NCI-H1694 treated with DMSO at 0.1 percent for 48 hours (cell line): ENCODE data around the gene GCK.
A peak's percentile ranks its signal among the peaks of the same experiment; 100 is the strongest.

Source experiments
- DNase-seq: peaks from one replicate; lab custom pipeline; 2025; lab: John Stamatoyannopoulos, UW

The GCK gene

DNA sequence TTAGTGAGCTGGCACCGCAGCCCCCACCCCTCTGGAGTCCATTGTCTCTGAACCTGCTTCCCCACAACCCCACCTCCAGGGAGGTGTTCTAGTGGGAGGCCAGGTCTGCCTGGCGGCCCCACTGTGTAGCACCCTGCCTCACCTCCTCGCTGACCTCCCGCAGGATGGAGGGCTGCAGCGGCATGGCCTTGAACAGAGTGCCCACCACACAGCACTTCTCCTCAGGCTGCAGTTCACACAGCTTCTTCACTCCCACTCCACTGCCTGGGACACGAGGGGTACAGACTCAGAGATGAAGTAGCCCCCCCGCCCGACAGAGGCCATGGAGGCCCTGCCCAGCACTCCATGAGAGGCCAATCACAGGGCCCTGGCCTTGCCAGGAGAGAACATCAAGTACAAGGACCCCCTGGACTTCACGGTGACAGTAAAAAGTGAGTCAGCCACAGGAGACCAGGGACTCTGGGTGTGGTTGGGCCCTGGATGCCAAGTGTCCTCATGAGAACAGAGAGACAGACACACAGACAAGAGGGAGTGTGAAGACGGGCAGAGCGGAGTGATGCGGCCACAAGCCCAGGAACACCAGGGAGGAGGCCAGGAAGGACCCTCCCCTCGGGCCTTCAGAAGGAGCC, 71.3 kb downstream of the GCK start:
- DNase-seq: no peak

DNA sequence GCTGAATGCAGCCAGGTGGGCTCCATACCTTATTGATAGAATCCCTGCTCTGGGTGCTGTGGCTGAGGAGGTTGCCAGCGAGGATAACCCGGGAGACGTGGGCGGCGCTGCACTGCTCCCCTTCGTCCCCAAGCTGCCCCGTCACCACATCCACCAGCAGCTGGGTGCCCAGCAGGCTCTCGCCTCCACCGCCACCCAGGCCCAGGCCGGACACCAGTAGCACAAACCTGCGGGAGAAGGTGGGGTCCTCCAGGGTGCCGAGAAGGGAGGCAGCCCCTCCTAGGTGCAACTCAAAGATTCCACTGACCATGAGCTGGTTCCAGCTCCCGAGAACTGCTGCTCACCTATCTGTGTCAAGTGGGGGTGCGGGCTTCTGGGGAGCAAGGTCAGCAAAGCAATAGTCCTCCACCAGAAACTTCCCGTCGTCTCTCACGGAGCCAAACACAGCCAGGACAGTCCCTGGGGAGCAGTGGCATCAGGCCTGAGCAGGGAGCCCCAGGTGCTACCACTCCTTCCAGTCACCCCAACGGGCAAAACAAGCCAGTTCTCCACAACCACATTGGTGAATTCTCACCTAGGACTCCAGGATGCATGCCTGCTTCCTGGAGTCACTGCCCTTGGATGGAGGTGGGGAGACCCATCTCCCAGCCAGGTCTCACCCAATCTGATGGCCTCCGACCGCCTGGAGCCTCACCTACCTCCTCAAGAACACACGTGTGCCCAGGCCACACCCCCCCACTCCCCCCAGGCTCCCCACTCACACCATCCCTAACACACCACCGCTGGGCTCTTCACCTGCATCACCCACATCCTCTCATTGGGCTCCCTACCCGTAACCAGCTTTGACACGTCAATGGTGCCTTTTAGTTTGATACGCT, 72.2 kb downstream of the GCK start:
- no peak for DNase-seq

DNA sequence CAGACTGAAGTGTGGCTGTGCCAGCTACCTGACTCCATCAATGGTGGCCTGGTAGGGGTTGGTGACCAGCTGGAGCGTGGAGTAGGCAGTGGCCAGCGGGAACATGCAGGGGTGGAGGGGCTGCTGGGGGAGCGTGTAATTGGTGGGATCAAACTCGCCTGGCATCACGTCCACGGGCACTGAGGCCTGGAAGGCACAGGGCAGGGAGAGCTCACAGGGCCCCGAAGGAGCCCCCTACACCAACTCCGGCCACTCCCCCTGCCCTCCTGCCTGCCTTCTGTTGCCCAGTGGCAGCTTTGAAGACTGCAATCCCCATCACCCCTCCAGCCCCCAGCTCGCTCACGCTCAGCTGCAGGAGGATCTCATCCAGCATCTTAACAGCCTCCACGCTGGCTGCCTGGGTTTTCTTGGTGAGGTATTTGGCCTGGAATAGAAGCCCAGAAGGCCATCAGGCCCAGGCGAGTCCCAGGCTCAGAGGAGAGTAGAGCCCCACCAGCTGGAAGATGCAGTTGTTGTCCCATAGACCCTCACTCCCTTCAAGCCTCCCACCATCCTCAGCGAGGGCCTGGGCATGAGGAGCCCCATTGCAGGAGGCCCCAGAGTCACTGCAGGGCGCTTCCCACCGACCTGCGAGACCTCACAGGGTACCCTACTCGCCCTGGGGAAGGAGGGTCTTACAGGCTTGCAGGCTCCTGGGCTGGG, 73.0 kb downstream of the GCK start:
- DNase-seq: no peak

DNA sequence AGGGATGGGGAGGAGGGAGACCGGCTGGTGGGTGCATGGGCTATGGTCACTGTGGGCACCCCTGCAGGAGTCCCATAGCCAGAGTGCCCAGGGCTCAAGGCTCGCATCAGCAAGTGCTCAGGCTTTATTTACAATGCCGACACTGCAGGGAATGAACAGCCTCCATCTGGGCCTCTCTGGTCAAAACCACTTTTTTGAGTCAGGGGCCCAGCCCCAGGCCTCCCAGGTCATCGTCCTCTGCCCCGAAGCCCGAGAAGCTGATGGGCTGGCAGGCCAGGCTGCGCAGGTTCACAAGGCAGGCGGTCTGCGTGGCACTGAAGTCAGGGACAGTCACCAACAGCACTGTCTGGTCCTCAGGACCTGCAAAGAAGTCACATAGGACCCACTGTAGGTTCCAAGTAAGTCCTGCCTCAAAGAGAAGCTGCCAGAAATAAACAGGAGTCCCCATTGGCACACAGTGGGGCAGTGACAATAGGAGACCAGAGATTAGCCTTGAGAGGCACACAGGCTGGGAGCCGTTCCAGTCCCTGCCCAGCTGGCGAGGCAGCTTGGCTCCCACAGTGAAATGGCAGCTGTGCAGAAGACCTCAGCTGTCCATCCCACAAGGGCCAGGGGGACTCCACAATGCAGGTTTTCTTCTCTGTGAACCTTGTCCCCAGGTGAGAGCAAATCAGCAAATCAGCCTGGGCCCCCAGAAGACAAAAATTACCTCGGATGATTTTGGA, 74.5 kb downstream of the GCK start:
- no peak for DNase-seq

DNA sequence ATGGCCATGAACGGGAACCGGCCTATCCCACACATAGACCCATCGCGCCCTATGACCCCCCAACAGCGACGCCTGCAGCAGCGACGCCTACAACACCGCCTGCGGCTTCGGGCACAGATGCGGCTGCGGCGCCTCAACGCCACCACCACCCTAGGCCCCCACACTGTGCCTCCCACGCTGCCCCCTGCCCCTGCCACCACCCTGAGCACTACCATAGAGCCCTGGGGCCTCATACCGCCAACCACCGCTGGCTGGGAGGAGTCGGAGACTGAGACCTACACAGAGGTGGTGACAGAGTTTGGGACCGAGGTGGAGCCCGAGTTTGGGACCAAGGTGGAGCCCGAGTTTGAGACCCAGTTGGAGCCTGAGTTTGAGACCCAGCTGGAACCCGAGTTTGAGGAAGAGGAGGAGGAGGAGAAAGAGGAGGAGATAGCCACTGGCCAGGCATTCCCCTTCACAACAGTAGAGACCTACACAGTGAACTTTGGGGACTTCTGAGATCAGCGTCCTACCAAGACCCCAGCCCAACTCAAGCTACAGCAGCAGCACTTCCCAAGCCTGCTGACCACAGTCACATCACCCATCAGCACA, 75.4 kb downstream of the GCK start:
- DNase-seq: no peak

DNA sequence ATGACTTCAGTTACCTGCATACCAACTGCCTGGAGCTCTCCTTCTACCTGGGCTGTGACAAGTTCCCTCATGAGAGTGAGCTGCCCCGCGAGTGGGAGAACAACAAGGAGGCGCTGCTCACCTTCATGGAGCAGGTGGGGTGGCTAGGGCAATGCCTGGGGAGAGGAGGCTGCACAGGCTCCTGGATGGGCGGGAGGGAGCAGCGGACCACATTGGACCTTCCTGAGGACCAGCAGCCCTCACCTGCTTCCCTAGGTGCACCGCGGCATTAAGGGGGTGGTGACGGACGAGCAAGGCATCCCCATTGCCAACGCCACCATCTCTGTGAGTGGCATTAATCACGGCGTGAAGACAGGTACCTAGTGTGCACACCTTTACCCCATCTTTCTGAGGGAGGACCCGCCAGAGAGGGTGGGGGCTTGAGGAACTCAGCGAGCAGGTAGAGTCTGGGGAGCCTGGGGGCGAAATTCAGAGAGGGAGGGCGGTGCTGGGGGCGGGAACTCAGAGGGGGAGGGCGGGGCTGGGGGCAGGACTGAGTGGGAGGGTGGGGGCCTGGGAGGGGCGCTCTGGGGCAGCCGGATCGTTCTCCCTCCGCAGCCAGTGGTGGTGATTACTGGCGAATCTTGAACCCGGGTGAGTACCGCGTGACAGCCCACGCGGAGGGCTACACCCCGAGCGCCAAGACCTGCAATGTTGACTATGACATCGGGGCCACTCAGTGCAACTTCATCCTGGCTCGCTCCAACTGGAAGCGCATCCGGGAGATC, 76.1 kb downstream of the GCK start:
- DNase-seq: no peak

DNA sequence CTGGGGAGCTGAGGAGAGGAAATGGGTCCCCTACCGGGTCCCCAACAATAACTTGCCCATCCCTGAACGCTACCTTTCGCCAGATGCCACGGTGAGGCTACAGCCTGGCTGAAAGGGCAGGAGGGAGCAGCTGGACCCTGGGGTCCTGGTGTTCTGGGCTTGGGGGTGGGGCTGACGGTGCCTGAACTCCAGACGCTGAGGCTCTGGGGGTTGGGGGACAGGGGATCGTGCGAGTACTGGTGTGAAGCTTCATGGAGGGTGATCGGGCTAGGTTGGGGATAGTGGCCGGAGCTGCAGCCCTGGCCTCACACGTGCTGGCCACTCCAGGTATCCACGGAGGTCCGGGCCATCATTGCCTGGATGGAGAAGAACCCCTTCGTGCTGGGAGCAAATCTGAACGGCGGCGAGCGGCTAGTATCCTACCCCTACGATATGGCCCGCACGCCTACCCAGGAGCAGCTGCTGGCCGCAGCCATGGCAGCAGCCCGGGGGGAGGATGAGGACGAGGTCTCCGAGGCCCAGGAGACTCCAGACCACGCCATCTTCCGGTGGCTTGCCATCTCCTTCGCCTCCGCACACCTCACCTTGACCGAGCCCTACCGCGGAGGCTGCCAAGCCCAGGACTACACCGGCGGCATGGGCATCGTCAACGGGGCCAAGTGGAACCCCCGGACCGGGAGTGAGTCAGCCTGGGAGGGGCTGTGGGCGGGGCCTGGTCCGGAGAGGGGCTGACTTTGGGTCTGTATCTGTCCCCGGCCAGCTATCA, 76.8 kb downstream of the GCK start:
- no peak for DNase-seq

DNA sequence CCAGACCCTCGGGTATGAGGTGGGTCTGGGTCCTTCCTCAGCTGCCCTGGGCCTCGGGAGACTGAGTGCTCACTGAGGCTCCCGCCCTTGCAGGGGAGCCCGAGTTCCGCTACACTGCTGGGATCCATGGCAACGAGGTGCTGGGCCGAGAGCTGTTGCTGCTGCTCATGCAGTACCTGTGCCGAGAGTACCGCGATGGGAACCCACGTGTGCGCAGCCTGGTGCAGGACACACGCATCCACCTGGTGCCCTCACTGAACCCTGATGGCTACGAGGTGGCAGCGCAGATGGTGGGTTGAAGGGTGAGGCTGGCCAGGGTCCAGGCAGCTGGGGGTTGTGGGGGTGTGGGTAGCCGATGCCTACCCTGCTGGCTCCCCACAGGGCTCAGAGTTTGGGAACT, 77.5 kb downstream of the GCK start:
- no peak for DNase-seq

DNA sequence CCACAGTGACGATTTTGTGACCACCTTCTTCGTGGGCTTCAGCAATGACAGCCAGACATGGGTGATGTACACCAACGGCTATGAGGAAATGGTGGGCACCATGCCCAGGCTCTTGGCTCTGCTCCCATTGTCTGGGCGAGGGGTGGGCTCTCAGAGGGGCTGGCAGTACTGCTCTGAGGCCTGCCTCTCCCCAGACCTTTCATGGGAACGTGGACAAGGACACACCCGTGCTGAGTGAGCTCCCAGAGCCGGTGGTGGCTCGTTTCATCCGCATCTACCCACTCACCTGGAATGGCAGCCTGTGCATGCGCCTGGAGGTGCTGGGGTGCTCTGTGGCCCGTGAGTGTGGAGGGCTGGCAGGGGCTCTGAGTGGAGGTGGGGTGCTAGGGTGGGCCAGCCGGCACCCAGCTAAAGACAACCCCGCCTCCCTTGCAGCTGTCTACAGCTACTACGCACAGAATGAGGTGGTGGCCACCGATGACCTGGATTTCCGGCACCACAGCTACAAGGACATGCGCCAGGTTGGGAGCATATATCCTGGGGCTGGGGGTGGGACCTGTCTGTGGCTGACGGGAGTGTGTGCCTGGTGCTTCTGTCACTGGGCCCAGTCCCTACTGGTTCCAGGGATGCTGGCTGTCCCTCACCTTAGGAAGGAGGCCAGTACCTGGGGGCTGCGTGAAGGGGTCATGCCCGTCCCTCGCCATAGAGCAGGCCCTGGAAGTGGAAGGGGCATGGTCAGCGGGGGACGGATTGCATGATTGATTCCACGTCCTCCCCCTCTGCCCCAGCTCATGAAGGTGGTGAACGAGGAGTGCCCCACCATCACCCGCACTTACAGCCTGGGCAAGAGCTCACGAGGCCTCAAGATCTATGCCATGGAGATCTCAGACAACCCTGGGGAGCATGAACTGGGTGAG, 78.3 kb downstream of the GCK start:
- peak; percentile 35 for DNase-seq

DNA sequence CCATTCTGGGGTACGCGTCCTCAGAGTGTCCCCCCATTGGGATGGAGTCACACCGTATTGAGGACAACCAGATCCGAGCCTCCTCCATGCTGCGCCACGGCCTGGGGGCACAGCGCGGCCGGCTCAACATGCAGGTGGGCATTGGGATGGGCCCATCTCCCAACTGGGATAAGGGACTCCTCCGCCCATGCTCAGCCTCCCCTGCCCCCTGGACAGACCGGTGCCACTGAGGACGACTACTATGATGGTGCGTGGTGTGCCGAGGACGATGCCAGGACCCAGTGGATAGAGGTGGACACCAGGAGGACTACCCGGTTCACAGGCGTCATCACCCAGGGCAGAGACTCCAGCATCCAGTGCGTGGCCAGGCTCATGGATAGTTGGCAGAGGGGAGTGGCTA, 79.2 kb downstream of the GCK start:
- no peak for DNase-seq

DNA sequence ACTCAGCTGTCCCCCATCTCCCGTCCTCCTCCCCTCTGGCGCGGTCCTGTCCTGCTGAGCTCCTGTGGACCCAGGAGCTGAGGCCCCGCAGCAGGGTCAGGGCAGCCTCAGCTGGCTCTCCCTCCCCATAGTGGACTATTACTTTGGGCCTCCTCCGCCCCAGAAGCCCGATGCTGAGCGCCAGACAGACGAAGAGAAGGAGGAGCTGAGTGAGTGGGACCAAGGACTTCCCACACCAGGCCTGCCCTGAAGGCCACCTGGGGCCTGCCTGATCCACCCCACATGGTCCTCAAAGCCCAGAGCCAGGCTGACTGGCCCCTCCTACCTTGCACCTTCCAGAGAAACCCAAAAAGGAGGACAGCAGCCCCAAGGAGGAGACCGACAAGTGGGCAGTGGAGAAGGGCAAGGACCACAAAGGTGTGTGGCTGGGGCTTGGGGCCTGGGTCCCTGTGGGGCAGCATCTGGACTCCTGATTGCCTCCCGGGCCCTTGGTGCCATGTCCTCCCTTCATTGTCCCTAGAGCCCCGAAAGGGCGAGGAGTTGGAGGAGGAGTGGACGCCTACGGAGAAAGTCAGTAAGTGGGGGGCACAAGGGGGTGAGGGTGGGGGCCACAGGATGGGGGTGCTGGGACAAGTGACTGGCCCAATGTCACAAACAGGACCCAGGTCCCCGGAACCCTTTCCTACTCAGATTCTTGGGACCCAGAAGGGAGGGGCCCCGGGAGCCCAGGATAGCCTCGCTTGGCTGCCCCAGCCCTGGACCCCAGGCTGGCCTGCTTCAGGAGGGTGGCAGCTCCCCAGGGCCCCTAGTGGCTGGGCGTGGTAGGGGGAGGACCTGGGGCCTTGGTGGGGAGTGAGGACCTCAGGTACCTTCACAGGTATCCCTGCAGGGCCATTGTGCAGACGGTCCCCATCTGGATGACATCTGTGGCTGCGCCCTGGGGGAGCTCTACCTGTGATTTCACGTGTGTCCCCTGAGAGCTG, 80.2 kb downstream of the GCK start:
- DNase-seq: no peak

DNA sequence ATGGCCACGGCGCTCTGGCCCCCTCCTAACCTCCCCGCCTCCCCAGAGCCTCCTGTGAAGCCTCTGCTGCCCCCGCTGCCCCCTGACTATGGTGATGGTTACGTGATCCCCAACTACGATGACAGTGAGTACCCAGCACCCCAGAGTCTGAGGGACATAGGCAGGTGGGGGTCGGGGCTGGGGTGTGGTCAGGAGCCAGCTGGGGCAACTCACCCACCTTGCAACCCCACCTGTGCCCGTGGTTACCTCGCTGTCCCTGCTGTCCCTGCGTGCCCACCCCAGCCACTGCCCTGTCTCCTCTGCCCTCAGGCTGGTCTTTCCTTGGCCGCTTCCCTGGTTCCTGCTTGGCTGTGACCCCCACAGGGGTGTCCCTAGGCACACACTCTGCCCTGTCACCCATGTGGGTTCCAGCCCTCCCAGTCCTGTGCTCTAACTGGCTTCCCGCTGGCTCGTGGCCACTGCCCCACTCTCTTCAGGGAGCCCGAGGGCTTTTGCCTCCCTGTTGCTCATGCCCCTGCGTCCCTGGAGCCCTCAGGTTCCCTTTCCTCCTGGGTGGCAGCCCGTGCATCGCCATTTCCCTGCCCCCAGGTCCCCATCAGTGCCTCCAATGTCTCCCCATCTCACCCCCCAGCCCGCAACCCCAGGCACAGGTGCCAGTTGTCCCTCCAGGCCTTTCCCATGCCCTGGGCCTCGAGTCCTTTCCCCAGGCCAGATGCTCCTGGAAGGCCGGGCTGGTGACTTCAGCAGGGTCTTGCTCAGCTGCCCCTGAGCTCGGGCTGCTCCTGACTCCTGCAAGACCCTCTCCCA, 81.1 kb downstream of the GCK start:
- no peak for DNase-seq

DNA sequence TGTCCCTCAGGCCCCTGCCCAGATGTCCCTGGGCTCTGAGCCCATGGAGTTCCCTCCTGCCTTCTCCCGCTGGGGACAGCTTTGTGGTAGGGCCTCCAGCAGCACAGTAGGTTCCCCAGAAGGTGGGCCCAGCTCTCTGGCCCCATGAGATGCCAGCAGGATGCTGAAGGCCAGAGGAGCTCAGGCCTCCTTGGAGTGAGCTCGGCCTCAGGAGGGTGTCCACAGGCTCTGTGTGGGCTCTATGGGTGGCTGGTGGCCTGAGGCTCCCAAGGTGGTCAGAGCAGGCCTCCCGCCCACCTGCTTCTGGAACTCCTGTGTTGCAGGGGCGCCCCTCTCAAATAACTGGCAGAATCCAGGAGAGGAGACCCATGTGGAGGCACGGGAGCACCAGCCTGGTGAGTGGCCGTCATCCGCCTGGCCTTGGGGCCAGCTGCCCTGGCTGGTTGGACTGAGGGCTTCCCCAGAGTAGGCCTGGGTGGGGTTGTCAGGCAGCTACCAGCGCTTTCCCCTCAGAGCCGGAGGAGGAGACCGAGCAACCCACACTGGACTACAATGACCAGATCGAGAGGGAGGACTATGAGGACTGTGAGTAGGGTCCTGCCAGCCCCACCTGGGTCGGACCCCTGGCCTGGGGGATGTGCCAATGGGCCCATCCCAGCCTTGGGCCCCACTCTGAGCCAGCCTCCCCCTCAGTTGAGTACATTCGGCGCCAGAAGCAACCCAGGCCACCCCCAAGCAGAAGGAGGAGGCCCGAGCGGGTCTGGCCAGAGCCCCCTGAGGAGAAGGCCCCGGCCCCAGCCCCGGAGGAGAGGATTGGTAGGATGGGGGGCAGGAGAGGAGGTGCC, 81.9 kb downstream of the GCK start:
- DNase-seq: no peak

DNA sequence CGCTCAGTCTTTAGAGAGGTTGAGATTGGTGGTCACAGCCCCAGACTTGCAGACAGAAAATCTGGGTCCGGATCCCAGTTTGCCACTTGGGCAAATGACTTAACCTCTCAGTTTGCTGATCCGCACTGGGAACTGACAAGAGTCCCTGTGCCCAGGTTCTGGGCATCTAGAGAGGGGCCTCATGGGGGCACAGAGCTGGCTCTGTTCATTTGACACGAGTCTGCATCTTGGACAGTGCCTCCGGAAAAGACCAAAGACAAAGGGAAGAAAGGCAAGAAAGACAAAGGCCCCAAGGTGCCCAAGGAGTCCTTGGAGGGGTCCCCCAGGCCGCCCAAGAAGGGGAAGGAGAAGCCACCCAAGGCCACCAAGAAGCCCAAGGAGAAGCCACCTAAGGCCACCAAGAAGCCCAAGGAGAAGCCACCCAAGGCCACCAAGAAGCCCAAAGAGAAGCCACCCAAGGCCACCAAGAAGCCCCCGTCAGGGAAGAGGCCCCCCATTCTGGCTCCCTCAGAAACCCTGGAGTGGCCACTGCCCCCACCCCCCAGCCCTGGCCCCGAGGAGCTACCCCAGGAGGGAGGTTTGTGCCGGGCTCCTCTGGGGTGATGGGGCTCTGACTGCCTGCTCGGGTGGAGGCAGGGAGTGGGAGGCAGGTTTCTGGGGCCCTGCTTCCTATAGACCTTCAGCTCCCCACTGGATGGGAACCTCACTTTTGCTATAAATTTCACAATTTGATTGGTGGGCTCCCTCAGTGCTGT, 82.8 kb downstream of the GCK start:
- DNase-seq: no peak

DNA sequence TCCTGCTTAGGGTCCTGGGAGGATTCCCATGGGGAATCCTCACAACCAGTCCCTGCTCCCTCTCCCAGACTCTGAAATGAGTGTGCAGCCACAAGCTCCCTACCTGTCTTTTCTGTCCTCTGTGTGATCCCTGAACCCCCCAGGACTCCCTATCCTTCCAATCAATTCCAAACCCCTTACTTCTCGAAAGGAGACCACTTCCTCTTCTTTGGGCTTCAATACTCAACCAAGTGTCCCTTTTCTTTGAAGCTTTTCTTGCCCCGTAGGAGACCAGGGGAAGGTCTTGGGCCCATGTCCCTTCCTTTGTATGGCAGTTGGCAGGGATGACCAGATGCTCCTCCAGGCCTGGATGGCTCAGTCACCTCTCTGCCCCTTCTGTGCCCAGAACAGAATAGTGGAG, 83.4 kb downstream of the GCK start:
- DNase-seq: no peak
